GM12864 (cell line): ENCODE results near the gene CIDEA.

Experiments
- DNase-seq: peaks from one replicate; pipeline ENCODE4 v3.0.0-alpha.2; 2011; ENCODE audit warnings: low read depth
- H3K4me3 ChIP-seq: 2 replicates; pipeline ENCODE4 v1.5.1; 2011; ENCODE audit warnings: mild to moderate bottlenecking, low read depth, low read length, control low read depth
- CTCF ChIP-seq: IDR thresholded peaks from 2 replicates; pipeline ENCODE4 v1.5.1; 2011; ENCODE audit warnings: low read depth, mild to moderate bottlenecking, moderate library complexity, low read length, control low read depth, inconsistent platforms; ENCODE audit errors: missing control alignments

CIDEA gene

DNA sequence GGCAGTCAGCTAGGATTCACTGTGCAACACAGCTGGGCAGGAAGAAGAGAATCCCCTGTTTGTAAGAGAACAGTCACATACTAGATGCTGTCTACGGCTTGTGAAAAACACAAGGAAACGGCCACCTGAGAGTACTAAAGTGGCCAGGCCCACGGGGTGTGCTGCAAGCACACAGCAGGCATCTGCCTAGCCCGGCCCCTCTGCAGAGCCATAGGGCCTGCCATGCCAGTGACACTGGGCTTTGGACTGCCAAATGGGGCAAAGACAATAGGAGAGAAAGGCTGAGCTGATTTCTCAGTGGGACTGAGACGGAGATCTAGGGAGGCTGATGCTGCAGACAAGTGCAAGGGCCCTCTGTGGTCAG, 64.2 kb downstream of the CIDEA start:
- no peak for DNase-seq
- no peak for TF ChIP-seq CTCF
- no peak overlapping the region for H3K4me3 ChIP-seq

GRCh38 chr18:12318857-12319256, 64.7 kb downstream of the CIDEA start:
- H3K4me3 ChIP-seq: no peak overlapping the region
- TF ChIP-seq CTCF: no peak
- no peak for DNase-seq

DNA sequence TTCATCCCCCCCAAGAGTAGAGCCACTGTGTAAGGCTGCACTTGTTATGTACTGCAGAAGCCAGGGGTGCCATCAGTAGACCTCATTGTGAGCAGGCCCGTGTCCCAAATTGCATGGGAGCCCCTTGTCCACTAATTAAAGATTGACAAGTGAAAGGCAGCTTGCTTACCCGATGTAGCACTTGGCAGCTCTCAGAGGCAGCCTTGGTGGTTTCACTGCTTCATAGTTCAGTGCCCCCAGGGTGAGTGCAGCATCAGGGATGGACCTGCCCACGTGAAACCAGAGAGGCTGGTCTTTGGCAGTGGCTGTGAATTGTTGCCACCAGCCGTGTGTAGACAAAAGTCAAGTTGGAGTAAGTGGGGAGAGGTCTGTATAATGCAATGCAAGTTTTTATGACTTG, 67.2 kb downstream of the CIDEA start:
- DNase-seq: no peak
- no peak for TF ChIP-seq CTCF
- H3K4me3 ChIP-seq: no peak overlapping the region

- no peak for DNase-seq
- no peak overlapping the region for H3K4me3 ChIP-seq
- TF ChIP-seq CTCF: no peak
Observed at GRCh38 chr18:12324991-12325725, 71.0 kb downstream of the CIDEA start.

GRCh38 chr18:12325726-12326245, 71.6 kb downstream of the CIDEA start:
- no peak for DNase-seq

GRCh38 chr18:12326711-12327460, 72.7 kb downstream of the CIDEA start:
- no peak for TF ChIP-seq CTCF
- no peak overlapping the region for H3K4me3 ChIP-seq
- DNase-seq: no peak

More at GRCh38 chr18:12325726-12326245, 71.6 kb downstream of the CIDEA start:
- H3K4me3 ChIP-seq: no peak overlapping the region
- TF ChIP-seq CTCF: no peak
